Amniotic epithelial cell (primary cell): ENCODE measurements around the gene AHCTF1.

Source experiments
- DNase-seq: peaks from one replicate; pipeline ENCODE4 v3.0.0-alpha.2; 2010; ENCODE audit warnings: low read depth

Gene AHCTF1

DNA sequence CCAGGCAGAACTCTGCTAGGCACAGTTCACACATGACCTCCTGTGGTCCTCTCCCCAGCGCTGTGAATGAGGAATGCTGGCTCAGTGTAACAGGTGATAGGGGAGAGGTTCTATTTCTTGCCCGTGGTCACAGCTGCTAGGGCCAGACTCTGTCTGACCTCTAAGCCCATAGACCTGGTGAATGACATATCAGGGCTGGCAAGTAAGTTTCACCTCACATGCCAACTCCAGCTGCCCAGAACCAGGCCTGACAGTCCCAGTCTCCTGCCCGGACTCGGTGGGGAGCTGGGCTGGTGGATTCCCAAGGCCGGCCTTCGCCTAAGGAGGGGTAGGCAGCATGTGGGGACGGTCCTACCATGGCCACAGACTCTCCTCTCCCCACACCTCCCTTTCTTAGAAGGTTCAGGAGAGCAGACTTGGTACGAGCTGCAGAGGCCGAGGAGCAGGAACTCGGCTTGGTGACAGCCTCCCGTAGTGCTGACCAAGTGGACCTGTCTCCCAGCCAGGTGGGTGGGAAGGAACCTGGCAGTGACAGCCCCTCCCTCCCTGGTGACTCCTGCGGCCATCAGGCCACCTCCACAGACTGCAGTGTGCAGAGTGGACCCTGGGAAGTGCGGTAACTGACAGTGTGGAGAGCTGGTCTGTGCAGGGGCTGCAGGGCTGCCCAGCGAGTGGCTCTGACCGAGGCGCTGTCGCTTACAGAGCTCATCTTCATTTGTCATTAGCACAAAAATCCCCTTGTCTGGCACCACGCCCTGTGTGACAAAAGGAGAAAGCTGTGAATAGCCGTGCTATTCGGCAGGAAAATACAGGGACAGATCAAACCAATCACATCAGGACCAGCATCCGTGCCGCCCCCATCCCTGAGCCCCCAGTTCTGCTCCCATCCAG lies 132.9 kb downstream of the AHCTF1 start:
- DNase-seq = no peak

DNA sequence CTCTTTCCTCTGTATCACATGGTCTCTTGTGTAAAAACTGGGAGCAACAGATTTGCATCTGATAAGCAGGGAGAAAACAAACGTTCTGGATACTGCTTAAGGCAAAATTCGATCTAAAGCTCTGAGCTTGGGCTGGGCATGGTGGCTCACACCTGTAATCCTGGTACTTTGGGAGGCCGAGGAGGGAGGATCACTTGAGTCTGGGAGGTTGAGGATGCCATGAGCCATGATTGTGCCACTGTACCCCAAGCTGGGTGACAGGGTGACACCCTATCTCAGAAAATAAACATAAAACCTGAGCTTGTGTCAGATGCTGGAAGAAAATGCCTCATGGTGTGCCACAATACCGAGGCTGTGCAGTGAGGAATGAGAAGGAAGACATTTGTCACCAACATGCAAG lies 133.6 kb downstream of the AHCTF1 start:
- DNase-seq = no peak

DNA sequence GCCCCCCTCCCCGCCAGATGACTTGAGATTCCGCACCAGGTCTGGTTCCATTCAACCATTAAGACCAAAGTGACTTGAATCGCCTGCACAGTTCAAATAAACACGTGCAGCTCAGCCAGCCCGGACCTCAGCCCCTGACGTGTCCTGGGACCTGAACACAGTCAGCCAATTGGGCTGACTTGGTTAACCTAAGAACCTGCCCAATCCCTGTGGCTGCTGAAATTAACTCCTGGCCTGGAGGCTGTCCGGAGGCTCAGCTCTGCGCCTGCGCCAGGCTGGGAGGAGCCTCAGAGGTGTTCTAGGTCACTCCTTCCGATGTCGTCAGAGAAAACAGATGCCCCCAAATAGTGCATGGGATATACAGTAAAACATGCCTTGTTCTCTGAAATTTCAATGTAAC lies 134.2 kb downstream of the AHCTF1 start:
- no peak for DNase-seq

DNA sequence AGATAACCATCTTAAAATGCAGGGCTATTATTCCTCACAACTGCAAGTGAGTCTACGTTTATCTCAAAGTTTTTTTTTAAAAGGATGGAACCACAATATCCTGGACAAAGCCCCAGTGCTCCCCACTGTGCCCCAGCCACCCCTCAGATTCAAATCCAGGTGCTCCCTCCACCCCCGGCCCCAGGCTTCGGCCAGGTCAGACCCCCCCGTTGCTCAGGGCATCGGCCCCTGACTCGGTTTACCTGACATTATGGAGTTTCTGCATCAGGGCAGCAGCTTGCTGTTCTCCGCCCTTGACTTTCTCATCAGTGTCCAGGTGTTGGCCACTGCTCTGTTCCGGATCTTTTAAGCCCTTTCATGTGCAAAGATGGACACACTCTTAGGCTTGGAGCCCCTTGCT lies 134.6 kb downstream of the AHCTF1 start:
- no peak for DNase-seq

DNA sequence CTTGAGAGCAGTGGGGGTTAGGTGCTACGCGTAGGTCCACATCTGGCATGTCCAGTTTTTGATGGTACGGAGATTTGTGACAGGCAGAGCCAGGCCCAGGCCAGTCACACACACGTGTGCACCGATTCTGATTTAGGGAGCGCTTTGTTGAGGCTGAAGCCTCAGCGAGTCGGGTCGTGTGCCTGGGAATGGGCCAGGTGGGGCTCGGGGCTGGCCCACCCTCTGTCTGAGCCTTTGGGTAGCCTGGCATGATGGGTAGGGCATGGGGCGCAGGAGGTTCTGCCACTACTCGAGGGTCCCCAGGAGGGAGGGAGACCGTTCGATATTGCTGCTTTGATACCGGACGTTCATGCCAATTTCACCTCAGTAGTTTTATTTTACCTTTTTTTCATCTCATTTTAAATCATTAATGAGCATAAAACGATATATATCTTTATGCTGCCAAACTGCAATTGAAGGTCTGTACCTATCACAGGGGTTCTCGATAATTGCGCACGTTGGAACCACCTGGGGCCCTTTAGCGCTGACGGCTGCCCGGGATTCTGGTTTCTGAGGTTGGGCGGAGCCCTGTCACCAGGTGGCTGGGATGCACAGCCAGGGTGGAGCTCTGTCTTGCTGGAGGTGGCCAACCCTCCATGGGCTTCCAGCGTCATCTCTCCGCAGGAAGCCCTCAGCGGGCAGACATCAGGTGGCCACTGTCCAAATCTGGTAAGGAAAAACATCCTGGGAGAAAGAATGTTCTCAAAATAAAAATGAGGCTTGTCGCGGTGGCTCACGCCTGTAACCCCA lies 135.6 kb downstream of the AHCTF1 start:
- no peak for DNase-seq

DNA sequence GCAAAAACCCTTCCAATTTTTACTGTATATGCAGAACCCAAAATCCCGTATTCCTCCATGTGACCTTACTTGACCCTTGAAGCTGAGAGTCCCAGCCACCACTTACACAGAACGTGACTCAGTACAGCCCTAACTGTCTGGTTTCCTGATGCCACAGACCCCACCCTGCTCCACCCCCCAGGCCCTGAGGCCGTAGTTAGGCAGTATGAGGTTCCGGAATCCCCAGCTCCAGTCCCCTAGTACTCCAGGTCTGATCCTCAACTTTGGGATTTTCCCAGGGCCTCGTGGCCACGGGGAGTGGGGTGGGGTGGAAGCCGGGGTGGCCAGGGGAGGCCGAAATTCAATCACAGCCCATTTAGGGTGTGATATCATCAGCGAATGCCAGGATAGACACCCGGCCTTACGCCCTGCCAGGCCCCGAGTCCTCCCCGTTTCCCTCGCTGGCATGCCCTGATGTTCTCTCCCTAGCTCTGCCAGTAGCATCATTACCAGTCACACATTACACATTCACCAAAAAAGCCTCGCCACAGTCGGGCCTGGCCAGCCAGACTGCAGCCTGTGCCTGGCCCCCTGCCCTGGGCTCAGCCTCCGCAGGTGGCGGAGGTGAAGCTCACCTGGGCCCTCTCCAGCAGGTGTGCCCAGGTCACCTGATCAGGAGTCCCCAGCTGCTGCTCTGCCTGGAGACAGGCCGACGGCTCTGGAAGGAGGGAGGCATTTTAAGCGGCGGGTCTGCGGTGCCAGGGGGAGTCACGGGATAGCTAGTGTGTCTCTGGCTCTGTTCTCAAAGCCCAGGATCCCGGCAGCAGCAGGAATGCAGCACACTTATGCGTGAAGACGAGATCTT lies 136.7 kb downstream of the AHCTF1 start:
- no peak for DNase-seq

DNA sequence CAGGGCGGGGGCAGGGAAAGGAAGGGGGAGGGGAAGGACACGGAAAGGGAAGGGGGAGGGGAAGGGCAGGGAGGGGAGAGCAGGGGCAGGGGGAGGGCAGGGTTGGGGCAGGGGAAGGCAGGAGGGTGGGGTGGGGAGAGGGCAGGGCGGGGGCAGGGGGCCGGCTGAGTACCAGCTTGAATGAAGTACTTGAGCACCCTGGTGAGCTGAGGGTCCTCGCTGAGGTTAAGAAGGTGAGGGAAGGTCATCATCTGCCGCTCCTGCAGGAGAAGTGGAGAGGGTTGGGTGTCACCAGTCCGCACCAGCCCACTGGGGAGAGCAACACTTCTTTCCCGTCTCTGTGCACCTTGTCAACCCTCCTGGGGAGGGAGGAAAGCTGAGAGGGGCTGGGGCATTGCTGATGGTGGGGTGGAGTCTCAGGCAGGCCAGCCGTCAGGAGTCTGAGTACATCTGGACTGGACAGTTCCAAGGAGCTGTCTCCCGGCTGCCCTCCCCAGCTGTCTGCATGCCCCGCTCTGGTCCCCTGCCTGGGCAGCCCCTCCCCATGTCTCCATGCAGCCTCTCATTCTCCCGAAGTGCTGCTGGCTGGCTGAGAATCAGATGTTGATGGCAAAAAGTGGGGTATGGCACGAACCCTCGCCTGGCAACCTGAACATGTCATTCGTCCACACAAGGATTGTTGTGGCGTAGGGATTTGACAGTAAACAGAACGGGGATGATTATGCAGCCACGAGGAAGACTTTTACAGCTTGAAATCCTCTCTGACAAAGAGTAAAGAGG lies 137.5 kb downstream of the AHCTF1 start:
- no peak for DNase-seq

DNA sequence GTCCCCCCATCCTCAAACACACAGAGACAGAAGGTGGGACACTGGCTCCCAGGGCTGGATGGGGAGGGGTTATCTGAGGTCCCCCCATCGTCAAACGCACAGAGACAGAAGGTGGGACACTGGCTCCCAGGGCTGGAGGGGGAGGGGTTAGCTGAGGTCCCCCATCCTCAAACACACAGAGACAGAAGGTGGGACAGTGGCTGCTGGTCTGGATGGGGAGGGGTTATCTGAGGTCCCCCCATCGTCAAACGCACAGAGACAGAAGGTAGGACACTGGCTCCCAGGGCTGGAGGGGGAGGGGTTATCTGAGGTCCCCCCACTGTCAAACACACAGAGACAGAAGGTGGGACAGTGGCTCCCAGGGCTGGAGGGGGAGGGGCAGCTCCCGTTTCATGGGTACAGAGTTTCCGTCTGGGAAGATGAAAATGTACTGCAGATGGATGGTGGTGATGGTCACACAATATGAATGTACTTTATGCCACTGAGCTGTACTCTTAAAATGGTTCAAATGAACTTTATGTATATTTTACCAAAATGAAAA lies 138.3 kb downstream of the AHCTF1 start:
- no peak for DNase-seq

DNA sequence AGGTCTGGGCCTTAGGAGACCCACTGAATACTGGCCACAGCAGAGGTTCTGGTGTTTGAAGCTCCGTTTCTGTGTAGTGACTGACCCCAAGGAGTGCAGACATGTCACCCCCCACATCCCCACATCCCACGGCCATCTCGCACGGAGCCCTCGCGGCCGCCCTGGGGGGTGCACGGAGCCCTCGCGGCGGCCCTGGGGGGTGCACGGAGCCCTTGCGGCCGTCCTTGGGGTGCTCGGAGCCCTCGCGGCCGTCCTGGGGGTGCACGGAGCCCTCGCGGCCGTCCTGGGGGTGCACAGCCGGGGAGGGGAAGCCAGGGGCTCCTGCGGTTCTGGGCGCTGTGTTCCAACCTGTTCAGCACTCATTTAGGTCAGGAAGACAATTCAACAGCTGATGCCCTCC lies 139.1 kb downstream of the AHCTF1 start:
- DNase-seq = no peak

DNA sequence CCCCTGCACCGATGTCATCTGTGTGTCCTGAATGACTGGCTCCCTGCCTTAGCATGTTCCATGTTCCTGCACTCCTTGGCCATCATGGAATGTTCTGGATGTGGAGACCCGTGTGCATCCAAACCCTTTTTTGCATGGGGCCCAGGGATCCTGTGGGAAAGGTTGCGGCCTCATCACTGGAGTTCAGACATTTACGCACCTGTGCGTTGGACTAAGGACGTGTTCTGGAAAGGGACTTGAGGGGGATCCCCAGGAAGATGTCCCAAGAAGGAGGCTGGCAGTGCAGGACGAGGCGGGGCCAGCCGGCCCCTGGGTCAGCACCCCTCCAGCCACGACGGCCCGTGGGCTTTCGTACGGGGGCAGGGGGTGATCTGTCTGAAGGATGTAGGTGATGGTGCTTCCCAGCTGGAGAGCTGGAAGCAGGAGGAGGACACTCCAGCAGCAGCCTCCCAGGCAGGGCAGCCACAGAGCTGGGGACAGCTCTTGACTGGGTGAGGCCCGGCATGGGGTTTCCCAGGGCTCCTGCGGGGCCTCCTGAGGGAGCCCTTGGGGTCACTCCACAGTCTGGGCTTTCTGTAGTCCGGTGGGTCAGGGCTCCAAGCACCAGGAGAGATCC lies 140.3 kb downstream of the AHCTF1 start:
- no peak for DNase-seq

DNA sequence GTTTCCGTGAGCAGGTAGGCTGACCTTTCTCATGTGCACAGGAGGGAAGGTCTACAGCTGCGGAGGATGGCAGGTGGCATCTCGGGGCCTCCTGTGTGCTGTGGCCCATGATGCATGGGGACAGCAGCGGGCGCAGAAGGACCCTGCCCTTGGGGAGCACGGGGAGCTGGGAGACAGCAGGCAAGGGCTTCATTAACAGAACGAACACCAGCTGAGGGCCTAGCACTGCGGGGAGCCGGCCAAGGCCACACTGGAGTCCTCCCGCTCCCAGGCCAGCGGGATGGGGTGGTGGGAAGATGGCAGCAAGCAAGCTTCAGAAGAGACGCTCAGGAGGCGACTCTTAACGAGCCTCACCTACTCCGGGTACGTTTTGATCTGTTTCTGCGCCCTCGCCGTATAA lies 140.9 kb downstream of the AHCTF1 start:
- no peak for DNase-seq

DNA sequence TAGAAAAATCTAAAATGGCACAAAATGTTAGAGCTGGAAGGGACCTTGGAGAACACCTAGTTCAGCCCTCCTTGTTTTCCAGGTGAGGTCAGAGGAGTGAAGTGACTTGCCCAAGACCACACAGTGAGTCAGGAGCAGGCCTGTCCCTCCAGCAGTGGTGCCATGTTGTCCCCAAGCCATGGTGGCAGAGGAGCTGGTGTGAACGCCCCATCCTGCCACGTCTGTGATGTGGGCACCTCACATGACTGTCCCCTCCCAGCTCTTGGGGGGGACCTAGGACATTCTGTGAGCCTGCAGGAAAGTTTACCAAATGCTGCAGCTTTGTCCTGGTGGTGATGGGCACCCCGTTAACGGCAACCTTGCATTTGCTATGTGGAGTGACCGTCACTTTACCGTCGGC lies 141.4 kb downstream of the AHCTF1 start:
- DNase-seq = no peak

DNA sequence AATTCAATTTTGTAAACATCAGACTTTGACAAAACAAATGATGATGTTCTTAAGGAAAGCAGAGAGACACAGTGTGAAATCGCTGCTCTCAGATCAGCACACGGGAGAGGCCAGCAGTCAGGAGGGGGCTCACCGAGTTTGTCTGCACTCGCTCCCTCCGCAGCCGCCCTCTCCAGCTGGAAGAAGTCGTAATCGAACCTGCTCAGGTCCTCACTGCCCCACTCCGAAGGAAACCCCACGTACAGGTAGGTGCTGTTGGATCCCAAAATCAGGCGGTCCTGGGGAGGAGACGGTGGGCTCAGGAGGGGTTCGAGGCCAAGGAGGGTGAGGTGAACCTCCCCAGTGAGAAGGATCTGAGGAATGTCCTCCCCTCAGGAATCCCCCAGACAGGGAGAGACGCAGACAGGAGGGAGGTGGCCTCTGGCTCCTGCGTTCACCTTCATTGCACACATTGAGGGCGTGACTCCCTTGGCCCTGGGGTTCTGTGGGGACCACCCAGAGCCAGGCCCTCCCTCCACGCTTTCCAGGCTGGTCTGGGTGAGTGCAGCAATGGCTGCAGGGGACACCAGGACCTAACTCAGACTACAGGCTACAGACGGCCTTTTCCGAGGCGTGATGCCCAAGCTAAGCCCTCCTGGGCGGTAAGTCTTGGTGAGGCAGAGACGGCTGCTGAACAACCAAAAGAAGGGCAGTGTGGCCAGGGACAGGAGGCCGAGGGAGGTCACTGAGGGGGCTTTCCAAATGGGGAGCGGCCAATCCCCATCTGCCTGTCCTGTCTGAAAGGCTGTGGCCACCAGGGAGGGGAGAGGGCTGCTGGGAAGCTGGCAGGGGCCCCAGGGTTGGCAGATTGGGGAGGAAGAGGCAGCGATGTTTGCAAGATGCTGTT lies 142.1 kb downstream of the AHCTF1 start:
- no peak for DNase-seq
